Omental fat pad (tissue), 4 donors: Measurements from ENCODE around the gene CATSPERD. TPM values are rescaled to one million over a fixed set of nuclear protein-coding genes. Genes with fewer than 3 reads are reported as not detected.

Experiments
- ATAC-seq: fragments of 150-250 bp; one replicate; pipeline ENCODE4 v1.9.1; 2016; ENCODE audit warnings: mild to moderate bottlenecking, moderate library complexity; ENCODE audit not compliant: low FRiP score
- DNase-seq: peaks from one replicate; pipeline ENCODE4 v3.0.0-alpha.2; 2019; ENCODE audit warnings: low spot score
- total RNA-seq, 4 donors: library from RNA; depleted of rRNA; stranded (reverse); fragments of >200 nt; gene quantifications; one replicate each; pipeline ENCODE4 v1.1.0, GENCODE V29; 2016
- TF ChIP-seq, protein P1 (sequence below), 3 donors: fragments of 450-650 bp; IDR thresholded peaks; one replicate each; pipeline ENCODE4 v1.5.1; 2016 to 2017; ENCODE audit warnings: antibody characterized with exemption in 3 of 3, mild to moderate bottlenecking in 3 of 3, moderate library complexity in 2 of 3

The CATSPERD gene
- total RNA-seq, 4 donors from 2014 or later, result not detected

DNA sequence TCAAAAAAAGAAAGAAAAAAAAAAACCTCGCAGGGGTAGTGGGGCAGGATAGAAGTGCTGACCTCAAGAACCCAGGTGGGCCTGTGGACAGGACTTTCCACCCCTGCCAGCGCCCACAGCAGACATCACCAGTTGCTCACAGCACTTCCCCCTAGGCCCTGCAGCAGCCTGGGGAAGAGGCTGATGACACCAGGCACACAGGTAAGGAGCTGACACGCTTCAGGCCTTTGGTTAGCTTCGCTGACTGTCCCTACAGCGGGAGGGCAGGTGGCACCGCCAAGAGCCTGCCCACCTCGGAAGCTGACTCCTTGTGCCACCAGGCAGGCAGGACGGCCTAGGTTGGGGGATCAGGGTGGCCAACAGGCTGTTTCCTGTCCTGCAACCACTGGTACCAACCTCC lies 9.4 kb upstream of the CATSPERD start:
- DNase-seq (no peak), ATAC-seq (no peak)
- TF ChIP-seq, protein P1, sequence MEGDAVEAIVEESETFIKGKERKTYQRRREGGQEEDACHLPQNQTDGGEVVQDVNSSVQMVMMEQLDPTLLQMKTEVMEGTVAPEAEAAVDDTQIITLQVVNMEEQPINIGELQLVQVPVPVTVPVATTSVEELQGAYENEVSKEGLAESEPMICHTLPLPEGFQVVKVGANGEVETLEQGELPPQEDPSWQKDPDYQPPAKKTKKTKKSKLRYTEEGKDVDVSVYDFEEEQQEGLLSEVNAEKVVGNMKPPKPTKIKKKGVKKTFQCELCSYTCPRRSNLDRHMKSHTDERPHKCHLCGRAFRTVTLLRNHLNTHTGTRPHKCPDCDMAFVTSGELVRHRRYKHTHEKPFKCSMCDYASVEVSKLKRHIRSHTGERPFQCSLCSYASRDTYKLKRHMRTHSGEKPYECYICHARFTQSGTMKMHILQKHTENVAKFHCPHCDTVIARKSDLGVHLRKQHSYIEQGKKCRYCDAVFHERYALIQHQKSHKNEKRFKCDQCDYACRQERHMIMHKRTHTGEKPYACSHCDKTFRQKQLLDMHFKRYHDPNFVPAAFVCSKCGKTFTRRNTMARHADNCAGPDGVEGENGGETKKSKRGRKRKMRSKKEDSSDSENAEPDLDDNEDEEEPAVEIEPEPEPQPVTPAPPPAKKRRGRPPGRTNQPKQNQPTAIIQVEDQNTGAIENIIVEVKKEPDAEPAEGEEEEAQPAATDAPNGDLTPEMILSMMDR (IDR thresholded peaks at IDR 0.05), result no peak

DNA sequence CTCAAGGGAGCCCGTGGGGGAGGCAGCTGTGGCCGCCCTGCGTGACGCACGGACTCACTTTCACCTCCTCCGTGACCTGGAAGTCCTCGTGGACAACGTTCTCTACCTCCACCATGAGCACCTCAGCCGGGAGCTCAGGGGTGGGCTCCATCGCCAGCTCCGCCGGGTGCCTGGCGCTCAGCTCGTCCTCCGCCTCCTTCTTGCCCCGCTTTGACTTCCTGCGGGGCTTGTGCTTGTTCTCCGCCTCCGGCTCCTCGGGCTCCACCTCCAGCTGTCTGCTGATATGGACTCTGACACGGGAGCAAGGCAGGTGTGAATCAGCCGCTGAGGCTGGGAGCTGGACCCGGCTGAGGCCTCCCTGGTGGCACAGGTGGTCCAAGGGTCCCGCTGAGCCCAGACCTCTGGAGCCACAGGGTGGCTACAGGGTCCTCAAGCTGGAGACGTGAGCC lies 8.7 kb upstream of the CATSPERD start:
- no peak for ATAC-seq
- TF ChIP-seq, protein P1 (IDR thresholded peaks at IDR 0.05), result no peak
- DNase-seq, result no peak

DNA sequence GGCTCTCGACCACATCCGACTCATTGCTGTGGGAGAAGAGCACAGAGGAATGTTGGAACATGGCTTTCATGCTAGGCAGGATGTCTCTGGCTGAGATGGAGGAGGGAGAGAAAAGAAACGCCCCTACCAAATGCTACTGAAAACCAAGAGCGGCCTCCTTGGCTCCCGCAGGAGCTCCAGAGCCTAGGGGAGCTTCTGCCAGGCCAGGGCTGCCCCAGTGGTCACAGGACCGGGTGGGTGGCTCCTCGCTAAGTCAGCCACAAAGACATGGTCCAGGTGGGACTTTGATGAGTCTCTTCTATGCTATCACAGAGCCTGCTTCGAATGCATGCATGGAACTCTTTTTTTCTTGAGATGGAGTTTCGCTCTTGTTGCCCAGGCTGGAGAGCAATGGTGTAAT lies 7.2 kb upstream of the CATSPERD start:
- DNase-seq (no peak), ATAC-seq (no peak)
- TF ChIP-seq, protein P1 (IDR thresholded peaks at IDR 0.05), result no peak

DNA sequence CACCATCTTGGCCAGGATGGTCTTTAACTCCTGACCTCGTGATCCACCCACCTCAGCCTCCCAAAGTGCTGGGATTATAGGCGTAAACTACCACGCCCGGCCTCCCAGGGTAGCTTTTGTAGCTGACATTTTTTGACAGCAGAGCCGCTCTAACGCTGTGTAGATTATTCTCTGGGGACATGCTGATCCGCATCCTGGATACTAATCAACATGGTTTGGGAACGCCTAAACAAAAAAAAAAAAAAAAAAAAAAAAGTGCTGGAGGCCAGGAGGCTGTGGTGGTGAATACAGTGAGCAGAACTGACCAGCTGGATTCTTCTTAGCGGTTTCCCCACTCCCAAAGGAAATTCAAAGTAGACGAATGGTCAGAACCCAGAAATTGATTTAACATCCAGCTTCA lies 5.6 kb upstream of the CATSPERD start:
- DNase-seq (no peak), ATAC-seq (no peak)
- TF ChIP-seq, protein P1 (IDR thresholded peaks at IDR 0.05), result no peak

- ATAC-seq (no peak), DNase-seq (no peak)
- TF ChIP-seq, protein P1 (IDR thresholded peaks at IDR 0.05), result no peak
Measured at GRCh38 chr19:5717215-5717935, 3.1 kb upstream of the CATSPERD start.

- ATAC-seq, result no peak
- no peak for DNase-seq
- TF ChIP-seq, protein P1 (IDR thresholded peaks at IDR 0.05), result no peak
Measured at GRCh38 chr19:5718037-5718578, 2.3 kb upstream of the CATSPERD start.
